SIG-M5 (cell line): ENCODE measurements around the gene RNF186.
"Not testable (repeated sequence)": the region's sequence is repeated elsewhere in the genome, so short reads cannot be mapped to it uniquely, and the experiment has no call there.

Experiments used
- DNase-seq: peaks from one replicate; lab custom pipeline; 2025; lab: John Stamatoyannopoulos, UW

Gene RNF186

DNA sequence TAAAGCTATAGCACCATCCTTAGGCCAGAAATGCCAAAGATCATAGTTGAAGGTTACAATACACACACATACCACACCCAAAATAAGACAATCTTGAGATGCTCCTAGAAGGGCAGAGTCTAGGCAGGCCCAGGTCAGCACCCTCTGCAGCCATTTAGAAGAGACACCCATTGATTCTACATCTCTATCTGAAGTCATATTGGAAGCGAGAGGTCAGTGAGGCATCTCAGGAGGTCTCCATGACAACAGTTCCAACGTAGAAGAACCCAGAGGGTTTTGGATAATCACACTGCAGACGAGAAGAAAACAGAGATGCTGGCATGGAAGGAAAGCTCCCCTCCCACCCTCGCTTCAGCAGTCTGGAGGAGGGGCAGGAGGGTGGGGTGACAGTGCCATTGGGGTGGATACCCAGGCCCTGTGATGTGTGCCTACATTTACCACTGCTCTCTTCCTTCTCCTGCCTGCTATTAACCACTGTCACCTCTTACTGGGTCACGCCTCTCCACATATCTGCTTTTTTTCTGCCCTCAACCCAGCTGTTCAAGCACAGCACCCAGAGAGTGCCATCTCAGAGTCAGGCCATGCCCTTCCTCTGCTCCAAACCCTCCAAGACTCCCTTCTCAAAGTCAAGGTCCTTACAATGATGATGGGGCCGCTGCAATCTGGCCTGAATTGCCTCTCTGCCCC lies 21.6 kb downstream of the RNF186 start:
- DNase-seq: no peak

DNA sequence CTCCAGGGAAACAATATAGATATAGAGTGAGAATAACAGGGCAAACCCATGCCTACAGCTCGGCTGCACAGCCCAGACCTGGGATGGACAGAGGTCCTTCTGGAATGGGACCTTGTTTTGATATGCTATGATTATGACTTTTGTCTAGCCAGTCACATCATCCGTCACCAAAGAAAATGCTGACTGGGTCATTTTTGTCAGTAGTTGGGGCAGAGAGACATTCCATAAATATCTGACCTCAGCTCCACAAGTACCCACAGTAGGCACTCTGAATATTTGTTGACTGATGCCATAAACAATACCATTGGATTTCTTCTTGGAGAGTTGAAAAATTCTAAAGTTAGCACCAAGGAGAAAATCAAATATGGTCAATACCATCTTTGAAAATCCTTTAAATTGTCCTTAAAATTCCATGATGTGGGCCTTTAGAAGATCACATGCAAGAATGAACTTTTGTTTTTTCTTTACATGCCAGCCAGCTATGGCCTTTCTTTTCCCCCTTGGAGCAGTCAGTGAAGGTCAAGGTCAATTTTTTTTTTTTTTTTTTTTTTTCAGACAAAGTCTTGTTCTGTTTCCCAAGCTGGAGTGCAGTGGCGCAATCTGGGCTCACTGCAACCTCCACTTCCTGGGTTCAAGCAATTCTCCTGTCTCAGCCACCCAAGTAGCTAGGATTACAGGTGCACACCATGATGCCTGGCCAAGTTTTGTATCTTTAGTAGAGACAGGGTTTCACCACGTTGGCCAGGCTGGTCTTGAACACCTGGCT lies 22.7 kb downstream of the RNF186 start:
- DNase-seq: no peak

DNA sequence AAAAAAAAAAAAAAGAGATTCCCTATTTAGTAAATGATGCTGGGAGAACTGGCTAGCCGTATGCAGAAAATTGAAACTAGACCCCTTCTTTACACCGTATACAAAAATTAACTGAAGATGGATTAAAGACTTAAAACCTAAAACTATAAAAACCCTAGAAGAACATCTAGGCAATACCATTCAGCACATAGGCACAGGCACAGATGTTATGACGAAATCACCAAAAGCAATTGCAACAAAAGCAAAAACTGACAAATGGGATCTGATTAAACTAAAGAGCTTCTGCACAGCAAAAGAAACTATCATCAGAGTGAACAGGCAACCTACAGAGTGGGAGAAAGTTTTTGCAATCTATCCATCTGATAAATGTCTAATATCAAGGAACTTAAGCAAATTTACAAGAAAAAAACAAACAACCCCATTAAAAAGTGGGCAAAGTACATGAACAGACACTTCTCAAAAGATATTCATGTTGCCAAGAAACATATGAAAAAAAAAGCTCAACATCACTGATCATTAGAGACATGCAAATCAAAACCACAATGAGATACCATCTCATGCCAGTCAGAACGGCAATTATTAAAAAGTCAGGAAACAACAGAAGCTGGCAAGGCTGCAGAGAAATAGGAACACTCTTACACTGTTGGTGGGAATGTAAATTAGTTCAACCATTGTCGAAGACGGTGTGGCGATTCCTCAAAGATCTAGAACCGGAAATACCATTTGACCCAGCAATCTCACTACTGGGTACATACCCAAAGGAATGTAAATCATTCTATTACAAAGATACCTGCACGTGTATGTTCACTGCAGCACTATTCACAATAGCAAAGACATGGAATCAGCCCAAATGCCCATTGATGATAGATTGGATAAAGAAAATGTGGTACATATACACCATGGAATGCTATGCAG lies 24.8 kb downstream of the RNF186 start:
- not testable (repeated sequence) for DNase-seq

DNA sequence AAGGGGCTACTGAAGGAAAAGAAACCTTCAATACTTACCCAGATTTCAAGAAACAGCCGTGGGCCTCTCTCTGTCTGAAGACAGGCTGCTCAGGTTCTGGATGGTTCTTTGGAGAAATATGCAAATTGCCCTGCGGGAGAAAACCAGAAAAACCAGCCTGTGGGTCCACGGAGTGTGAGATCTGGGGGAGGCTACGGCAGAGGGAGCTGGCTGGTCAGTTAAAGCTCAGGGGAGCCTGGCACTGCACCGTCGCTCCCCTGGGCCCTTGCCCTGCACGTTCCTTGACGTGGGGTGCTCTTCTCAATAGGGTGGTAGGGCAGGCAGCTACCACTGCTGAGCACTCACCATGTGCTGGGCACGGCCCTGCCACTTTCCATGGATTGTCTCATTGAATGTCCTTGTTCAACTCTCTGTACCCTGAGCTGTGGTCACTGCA lies 28.1 kb downstream of the RNF186 start:
- DNase-seq: no peak

DNA sequence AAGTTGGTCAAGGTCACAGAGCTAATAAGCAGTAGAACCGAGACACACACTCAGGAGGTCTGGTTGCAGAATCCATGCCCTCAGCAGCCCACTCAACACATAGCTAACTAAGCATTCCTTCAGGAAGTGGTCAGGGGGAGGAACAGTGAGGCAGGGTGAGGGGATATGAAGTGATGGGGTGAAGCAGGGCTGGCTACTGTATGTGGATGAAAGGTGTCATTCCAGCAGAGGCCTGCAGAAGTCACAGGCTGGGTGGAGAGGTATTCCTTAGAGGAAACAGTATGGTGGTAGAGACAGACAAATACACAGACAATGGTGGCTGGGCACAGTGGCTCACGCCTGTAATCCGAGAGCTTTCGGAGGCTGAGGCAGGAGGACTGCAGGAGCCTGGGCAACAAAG lies 29.4 kb downstream of the RNF186 start:
- no peak for DNase-seq

DNA sequence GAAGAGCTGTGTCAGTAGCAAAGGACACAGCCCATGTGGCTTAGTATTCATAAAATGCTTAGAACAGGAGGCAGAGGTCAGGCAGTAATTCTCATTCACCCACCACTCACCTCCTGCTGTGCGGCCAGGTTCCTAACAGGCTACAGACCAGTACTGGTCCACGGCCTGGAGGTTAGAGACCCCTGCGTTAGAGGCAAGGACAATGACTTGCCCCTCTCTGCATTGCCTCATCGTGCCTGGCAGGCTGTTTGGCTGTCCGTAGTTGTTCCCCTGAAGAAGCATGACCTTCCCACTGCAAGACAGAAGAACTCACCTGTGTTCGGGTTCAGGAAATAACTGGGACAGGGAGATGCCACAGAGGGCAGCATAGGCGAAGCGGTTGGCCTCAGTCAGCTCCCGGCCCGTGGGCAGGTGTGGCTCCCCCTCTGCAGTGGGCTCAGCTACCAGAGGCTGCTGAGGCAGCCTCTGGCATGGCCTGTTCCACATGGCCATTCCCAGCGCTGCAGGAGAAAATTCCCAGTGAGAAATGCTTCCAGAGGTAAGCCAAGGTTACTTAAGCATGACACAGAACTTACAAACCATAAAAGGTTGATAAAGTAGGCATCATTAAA lies 34.7 kb downstream of the RNF186 start:
- no peak for DNase-seq

DNA sequence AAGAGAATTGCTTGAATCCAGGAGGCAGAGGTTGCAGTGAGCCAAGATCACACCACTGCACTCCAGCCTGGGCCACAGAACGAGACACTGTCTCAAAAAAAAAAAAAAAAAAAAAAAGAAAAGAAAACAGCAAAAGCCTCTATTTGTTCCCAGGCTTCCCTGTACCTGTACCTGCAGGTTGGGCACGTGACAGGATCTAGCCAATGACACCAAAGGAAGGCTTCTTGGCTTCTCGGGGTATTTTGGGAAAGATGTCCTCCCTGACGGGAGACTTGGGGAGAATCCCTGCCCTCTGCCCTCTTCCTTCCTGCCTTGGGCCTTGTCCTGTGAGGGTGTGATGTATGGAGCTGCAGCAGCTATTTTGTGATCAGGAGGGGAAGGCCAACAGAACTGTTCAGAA lies 38.1 kb downstream of the RNF186 start:
- DNase-seq: no peak

DNA sequence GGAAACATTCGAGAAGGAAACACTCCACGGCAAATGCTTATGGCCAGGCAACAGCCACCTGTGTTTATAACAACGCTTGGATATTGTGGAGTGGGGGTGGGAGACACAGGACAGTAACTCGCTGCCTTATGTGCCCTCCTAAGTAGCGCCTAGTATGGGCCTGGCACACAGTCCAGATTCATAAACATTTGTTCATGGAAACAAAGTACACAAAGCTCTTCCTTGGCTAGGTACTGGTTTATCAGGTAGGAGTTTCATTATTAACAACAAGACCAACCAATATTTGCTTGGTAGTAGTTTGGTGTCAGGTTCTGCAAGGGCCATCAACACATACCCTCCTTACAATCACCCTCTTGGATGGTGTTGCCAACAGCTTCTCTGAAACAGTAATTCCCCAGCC lies 38.8 kb downstream of the RNF186 start:
- DNase-seq: no peak

DNA sequence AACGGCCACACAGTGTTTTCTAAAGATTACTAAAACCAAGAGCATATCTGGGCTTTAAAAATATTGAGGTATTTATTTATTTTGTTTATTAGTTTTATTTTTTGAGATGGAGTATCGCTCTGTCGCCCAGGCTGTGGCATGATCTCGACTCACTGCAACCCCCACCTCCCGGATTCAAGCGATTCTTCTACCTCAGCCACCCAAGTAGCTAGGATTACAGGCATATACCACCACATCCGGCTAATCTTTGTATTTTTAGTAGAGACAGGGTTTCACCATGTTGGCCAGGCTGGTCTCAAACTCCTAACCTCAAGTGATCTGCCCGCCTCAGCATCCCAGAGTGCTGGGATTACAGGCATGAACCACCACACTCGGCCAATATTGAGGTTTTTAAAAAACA lies 39.3 kb downstream of the RNF186 start:
- no peak for DNase-seq

DNA sequence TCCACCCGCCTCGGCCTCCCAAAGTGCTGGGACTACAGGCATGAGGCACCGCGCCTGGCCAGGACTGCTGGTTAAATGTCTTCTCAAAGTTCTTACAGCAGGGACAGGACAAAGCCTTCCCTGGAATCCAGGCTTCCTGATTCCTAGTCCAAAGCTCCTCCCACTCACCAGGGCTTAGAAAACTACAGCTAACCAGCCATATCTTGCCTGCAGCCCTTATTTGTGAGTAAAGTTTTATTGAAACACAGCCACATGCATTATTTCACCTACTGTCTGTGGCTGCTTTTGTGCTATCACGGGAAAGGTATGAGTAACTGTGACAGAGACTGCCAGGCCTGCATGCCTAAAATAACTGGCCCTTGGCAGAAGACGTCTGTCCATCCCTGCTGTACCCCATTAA lies 39.8 kb downstream of the RNF186 start:
- DNase-seq: no peak

DNA sequence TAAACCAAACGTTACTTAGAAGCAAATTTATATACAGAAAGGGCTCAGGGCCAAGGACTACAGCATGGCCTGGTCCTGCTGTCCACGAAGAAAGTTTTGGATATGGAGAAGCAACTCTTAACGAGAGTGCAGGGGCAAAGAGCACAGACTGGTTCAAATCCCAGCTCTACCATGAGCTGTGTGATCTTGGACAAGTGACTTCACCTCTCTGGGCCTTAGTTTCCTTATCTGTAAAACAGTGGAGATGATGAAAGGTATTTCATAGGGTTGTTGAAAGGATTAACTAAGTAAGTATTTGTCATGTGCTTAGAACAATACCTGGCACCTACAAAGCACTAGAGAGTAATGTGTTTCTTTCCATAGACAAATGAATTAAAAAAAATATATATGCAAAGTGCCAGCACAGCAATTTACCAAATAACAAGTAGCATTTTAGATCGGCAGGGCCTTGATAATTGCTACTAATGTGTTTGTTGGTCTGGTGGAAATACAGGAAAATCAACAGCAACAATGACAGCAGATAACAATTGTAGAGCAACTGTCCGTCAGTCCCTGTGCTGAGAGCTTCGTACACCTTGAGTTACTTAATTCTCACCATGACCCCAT lies 40.8 kb downstream of the RNF186 start:
- no peak for DNase-seq

DNA sequence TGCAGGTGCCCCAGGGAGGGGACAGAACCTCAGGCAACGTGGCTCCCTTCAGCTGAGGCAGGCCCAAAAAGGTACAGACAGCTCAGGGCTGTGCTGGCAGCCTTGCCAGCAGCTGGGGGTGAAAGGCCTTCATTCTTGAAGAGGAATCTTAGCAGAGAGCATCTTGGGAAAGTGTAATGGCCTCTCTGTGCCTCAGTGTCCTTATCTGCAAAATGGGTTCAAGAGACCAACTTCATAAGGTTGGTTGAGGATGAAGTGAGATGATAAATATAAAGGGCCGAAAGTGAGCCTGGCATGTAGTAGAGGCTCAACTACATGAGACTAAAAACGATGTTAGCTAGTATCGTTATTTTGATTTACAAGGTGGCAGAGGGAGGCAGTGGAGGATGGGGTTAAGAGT lies 41.6 kb downstream of the RNF186 start:
- DNase-seq: no peak

DNA sequence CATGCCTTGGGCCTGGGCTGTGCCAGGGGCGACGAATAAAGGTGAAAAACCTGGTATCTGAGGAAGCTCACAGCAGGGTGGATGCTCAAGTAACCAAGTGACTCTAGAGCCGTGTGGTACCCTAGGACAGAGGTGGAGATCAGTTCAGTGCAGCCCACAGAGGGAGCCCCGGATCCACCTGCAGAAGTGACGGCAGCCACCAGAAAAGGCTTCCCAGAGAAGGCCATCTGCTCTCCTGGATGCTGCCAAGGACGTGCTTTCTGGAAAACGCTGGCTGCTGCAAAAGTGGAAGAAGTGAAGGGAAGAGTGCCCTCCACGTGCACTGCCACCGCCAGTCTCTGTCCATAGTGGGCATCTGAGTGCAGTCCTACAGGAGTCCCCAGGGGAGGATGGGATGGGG lies 43.0 kb downstream of the RNF186 start:
- no peak for DNase-seq

DNA sequence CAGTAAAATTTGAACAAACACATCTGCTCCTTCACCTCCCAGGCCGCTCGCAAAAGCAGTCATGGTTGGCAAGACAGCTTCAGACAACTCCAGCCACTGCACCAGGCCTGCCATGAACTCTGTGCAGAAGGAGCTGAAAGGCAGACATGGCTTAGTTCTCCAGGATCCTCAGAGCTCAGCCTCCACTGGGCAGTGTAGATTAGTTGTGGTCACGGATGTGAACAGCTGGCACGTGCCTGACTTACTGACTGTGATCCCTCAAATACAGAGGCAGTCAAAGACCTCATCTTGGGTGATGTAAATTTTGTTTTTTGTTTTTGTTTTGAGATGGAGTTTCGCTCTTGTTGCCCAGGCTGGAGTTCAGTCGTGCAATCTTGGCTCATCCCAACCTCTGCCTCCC lies 43.7 kb downstream of the RNF186 start:
- DNase-seq: no peak

DNA sequence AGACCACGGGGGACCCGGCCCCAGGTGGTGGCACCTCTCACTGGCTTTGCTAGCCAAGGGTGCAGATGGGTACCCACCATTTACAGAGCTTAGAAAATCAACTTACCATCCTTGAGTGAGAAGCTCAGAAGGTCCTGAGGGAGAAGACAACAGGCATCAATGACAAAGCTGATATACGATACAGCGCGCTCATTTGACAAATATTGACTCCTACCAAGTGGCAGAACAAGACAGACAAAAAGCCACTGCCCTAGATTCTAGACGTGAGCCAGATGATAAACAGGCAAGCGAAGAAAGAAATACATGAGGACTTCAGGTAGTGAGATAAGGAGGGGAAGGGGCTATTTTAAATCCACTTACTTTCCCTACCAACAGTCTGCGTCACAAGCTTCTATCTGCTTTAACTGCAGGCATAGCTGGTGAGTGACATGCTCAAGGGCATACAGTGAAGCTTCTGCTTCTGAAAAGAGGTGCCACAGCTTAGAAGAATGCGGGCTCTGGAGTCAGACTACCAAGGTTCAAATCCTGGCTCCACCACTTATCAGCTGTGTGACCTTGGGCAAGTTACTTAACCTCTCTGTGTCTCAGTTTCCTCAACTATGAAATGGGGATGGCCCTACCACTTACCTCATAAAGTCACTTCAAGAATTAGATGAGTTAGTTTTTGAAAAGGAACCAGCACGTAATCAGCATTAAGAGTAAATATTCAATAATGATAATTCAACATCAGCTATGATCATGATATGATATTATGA lies 44.5 kb downstream of the RNF186 start:
- DNase-seq: no peak

DNA sequence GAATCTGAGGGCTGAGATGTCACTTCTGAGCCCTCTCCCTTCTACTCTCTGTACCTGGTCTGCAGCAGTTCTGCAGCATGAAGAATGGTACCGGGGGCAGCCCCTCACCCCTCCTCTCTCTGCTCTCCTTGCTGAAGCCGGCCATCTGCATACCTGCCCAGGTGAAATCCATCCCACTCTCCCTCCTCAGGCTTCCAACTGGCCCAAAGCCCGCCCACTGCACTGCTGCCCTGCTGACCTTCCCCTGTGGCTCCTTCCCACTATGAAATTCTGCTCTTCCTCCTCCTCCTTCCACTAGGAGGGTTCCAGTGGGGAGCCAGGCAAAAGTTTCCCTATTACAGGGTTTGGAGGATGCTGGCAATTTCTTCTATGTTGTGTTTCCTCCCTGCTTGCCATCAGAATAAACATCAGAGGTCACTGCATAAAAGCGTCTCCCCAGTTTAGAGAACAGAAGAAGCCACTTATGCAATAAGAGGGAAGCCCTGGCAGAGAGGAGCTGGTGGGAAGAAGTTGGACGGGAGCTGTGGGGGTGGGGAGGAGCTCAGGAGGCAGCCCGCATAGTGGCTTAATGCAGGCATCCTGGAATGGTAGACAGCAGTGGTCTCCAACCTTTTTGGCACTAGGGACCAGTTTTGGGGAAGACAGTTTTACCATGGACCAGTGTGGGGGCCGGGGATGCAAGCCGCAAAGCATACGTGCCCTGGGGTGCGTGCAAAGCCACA lies 45.7 kb downstream of the RNF186 start:
- no peak for DNase-seq

DNA sequence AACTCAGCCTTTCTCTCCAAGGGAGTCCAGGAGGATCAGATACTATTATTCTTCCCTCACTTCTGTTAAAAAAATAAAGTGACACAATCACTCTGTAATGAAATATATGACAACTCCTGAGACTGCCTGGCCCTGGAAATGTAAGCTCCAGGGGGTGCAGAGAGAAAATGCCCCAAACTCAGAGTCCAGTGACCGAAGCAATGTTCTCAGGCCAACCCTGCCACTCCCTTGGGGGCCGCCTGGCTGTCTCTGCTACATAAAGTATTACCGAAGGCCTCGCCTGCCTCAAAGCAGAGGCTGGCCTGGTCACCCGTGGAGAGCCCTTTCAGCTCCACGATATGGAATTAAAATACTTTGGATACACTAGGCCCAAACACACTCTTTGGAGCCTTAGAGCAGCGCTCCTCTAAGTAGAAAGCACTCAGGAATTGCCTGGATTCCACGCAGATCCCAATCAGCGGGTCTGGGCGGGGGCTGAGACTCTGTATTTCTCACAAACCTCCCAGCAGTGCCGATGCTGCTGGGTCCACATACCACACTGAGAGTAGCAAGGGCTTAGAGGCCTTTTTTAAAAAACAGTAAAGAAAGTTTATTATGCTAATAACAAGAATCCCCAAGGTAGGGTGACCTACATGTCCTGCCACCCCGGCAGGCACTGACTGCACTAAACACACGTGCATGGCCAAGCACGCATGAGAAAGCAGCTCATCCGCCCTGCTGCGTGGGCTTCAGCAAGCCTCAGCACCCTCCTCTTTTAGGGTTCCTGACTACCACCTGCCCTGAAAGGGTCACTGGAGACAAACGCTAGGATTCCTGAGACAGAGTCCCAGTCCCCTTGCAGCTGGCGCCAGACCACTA lies 46.5 kb downstream of the RNF186 start:
- DNase-seq: no peak

DNA sequence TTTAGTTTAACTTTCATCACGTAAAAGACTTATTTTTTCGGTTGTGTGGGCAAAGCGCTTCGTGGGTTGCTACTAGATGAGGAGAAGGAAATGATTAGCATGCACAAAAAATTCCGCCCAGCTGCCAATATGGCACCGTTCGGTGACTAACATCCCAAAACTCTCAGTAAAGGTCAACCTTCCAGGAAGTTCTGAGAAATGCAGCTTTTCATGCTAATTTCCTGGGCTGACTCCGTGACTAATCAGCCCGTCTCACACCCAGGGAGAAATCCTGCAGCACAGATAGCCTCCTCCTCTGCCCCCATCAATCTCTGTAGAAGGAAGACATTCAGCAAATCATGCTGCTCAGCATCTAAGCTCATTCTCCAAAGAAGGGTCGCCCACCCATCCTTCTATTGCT lies 49.5 kb downstream of the RNF186 start:
- DNase-seq: no peak

DNA sequence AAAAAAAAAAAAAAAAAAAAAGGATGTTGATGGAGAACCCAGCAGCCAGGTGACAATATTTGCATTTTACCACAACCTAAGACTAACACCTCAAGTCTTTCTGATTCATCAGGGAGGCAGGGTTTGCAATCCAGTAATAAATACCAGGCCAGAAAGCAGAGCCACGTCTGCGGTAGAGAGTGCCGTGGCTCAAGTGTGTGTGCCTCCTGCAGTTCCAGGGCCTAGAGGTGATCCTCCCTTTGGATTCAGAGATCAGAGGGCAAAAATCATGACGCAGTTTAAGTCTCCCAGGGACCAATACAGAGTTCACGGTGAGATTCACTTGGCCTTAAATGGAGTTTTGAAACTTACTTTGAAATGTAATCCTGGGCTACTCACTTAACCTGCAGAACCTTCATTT lies 50.2 kb downstream of the RNF186 start:
- no peak for DNase-seq
